GM12872 (cell line): ENCODE data around the gene TMEM115.

ENCODE experiments used
- CTCF ChIP-seq: IDR thresholded peaks from 3 replicates; pipeline ENCODE4 v1.5.1; 2011; ENCODE audit warnings: low read depth, mild to moderate bottlenecking, low read length, moderate library complexity; ENCODE audit not compliant: insufficient read depth

TMEM115 gene

GRCh38 chr3:50340448-50341329 lies 18.6 kb downstream of the TMEM115 start, which contains the start of gene RASSF1:
Gene RASSF1 (minus strand): TSS chr3:50340836. CDS start chr3:50340805, 31 bp downstream.
- no peak for TF ChIP-seq CTCF

GRCh38 chr3:50340147-50340447 lies 19.2 kb downstream of the TMEM115 start:
- no peak for TF ChIP-seq CTCF

GRCh38 chr3:50339485-50340146 lies 19.7 kb downstream of the TMEM115 start:
- TF ChIP-seq CTCF, result no peak

- TF ChIP-seq CTCF, result no peak
These were observed 20.4 kb downstream of the TMEM115 start for GRCh38 chr3:50338965-50339364.

GRCh38 chr3:50337175-50337861 lies 22.0 kb downstream of the TMEM115 start:
- no peak for TF ChIP-seq CTCF

GRCh38 chr3:50336452-50337174 lies 22.7 kb downstream of the TMEM115 start:
- TF ChIP-seq CTCF, result no peak
